Activated T-cell treated with anti-CD3 and anti-CD28 coated beads, Interleukin-2, amount 50 U/mL, for 4 hours (primary cell): ENCODE results near the gene INTS7. TPM values are rescaled to one million over a fixed set of nuclear protein-coding genes. Genes with fewer than 3 reads are reported as not detected.
"Not testable (repeated sequence)": the region's sequence is repeated elsewhere in the genome, so short reads cannot be mapped to it uniquely, and the experiment has no call there.

ENCODE experiments used
- ATAC-seq, 2 donors: fragments of 200-7000 bp; cut with Tn5 transposase; one replicate each; pipeline ENCODE4 v1.10.0; 2021
- DNase-seq: peaks from one replicate; pipeline ENCODE4 v3.0.0-alpha.2; 2020
- H3K27me3 Mint-ChIP-seq: one replicate; pipeline ENCODE4 v1.8.0; 2021; ENCODE audit warnings: low read depth, mixed read lengths
- H3K36me3 Mint-ChIP-seq: one replicate; pipeline ENCODE4 v1.8.0; 2022; ENCODE audit warnings: mixed read lengths; ENCODE audit not compliant: insufficient read depth
- H3K4me1 Mint-ChIP-seq: one replicate; pipeline ENCODE4 v1.8.0; 2021; ENCODE audit warnings: low read depth, mixed read lengths
- H3K4me3 Mint-ChIP-seq: one replicate; pipeline ENCODE4 v1.8.0; 2021; ENCODE audit warnings: mild to moderate bottlenecking, moderate library complexity, mixed read lengths
- H3K9me3 Mint-ChIP-seq: one replicate; pipeline ENCODE4 v1.8.0; 2021; ENCODE audit warnings: mixed read lengths
- total RNA-seq, 3 donors: library from RNA; stranded (reverse); gene quantifications; one replicate each; pipeline ENCODE4 v1.2.1, GENCODE V29; 2021

The INTS7 gene
- total RNA-seq, 3 donors from 2014 or later = 28.0 to 35.8 (median 29.5) TPM

- ATAC-seq (no peak), DNase-seq (no peak)
- Mint-ChIP-seq H3K4me1 (no peaks in the 10 kb centered on the region), H3K4me3 (no peak overlapping the region), H3K9me3 (no peaks in the 10 kb centered on the region), H3K36me3 (no peaks in the 10 kb centered on the region), H3K27me3 (peaks cover 8% of the 10 kb centered on the region)
Observed at GRCh38 chr1:211924256-211924655, 111.1 kb downstream of the INTS7 start.

- no peak overlapping the region for H3K4me3 Mint-ChIP-seq
- DNase-seq (no peak), ATAC-seq (no peak)
- H3K9me3 Mint-ChIP-seq = no peaks in the 10 kb centered on the region
- no peaks in the 10 kb centered on the region for H3K36me3 Mint-ChIP-seq
- peaks cover 3% of the 10 kb centered on the region for H3K27me3 Mint-ChIP-seq
- H3K4me1 Mint-ChIP-seq = no peaks in the 10 kb centered on the region
Observed at GRCh38 chr1:211923095-211923494, 112.3 kb downstream of the INTS7 start.

DNA sequence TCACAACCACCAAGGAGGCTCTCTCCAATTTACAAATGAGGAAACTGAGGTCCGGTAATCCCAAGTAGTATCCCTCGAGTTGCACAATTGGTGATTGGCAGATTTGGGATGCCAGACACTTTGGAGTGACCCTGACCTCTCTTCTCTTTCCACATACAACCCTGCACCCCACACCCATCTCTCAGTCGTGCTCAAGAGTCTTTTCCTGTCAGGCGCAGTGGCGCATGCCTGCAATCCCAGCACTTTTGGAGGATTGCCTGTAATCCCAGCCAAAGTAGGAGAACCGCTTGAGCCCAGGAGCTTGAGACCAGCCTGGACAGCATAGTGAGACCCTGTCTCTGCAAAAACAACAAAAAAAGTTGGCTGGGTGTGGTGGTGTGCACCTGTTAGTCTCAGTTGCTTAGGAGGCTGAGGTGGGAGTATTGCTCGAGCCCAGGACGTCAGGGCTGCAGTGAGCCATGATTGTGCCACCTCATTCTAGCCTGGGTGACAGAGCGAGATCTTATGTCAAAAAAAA, 113.7 kb downstream of the INTS7 start:
- Mint-ChIP-seq H3K4me3 (no peak overlapping the region), H3K9me3 (no peaks in the 10 kb centered on the region), H3K27me3 (peaks cover 3% of the 10 kb centered on the region), H3K4me1 (no peaks in the 10 kb centered on the region), H3K36me3 (no peaks in the 10 kb centered on the region)
- ATAC-seq (no peak), DNase-seq (no peak)

DNA sequence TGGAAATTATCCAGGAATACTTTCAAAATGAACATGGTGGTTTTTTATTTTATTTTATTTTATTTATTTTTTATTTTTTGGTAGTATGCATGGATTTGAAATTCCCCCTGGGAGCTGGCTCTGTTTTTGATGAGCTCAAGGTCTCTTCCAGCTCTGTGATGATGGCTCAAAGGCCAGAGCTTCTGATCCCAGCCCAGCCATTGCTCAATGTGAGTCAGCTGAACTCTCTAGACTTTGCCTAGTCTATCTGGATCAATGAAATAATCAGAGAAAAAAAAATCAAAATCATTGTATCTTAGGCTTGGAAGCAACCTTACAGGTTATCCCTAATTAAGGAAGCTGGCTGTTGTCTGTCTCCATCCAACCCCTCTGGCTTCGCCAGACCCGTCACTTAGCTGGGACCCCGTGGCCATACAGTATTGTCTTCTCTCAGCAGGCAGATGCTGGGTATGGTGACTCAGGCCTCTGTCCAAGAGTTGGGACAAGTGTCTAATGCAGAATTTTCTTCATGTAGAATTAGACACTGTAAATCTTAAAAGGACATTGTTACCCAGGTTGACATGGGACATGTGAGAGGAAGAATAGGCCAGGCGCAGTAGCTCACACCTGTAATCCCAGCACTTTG, 114.6 kb downstream of the INTS7 start:
- Mint-ChIP-seq H3K36me3 (no peaks in the 10 kb centered on the region), H3K4me3 (no peak overlapping the region), H3K4me1 (no peaks in the 10 kb centered on the region), H3K9me3 (no peaks in the 10 kb centered on the region), H3K27me3 (peaks cover 3% of the 10 kb centered on the region)
- ATAC-seq (no peak), DNase-seq (no peak)

DNA sequence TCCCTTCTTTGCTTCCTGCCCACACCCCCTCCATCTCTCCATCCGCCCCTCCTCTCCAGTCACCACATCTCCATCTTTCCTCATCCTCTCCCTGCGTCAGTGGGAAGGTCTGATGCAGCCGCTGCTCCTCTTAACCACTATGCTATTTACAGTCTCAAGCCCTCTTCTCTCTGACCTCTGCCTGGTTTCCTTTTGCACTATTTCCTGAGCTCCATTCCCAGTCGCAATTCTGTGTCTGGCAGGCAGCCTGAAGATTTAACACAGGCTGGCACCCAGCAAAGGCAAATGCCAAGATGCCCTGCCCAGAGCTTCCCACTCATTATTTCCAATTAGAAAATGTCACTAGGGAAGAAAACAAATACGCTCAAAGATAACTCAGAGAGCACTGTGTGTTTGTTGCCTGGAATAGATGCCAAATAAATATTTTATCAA, 115.2 kb downstream of the INTS7 start:
- Mint-ChIP-seq H3K4me3 (no peak overlapping the region), H3K4me1 (no peaks in the 10 kb centered on the region), H3K27me3 (peaks cover 3% of the 10 kb centered on the region), H3K9me3 (no peaks in the 10 kb centered on the region), H3K36me3 (no peaks in the 10 kb centered on the region)
- DNase-seq = no peak
- ATAC-seq = no peak

GRCh38 chr1:211918843-211919414, 116.4 kb downstream of the INTS7 start:
- no peak for DNase-seq
- no peak overlapping the region for H3K4me3 Mint-ChIP-seq
- no peak for ATAC-seq
- H3K27me3 Mint-ChIP-seq = peaks cover 3% of the 10 kb centered on the region
- H3K4me1 Mint-ChIP-seq = no peaks in the 10 kb centered on the region
- H3K36me3 Mint-ChIP-seq = no peaks in the 10 kb centered on the region
- H3K9me3 Mint-ChIP-seq = no peaks in the 10 kb centered on the region

- H3K9me3 Mint-ChIP-seq, ATAC-seq, H3K36me3 Mint-ChIP-seq, H3K4me1 Mint-ChIP-seq, H3K4me3 Mint-ChIP-seq, H3K27me3 Mint-ChIP-seq, DNase-seq: not testable (repeated sequence)
Observed at GRCh38 chr1:211916458-211916857, 118.9 kb downstream of the INTS7 start.

DNA sequence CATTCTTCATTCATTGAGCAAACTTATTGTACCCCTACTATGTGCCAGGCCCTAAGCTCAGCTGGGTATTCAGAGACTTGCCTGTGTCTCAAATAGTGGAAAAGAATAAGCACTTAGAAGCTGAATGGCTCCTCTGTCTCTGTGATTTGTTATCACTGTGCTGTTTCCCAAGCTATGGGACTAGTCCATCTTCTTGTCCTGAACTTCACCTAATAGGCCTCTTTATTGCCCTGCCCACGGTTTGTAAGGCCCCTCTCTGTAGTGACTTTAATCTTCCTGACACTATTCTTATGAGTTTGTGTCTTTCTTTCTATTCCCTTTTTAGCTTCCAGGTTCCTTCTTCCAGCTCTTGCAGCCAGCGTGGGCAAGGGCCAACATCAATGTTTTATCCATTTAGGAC, 119.4 kb downstream of the INTS7 start:
- ATAC-seq (no peak), DNase-seq (no peak)
- Mint-ChIP-seq H3K36me3 (no peaks in the 10 kb centered on the region), H3K4me1 (no peaks in the 10 kb centered on the region), H3K4me3 (no peak overlapping the region), H3K27me3 (peaks cover 7% of the 10 kb centered on the region), H3K9me3 (no peaks in the 10 kb centered on the region)

- DNase-seq (no peak), ATAC-seq (no peak)
- H3K36me3 Mint-ChIP-seq = no peaks in the 10 kb centered on the region
- H3K4me3 Mint-ChIP-seq = no peak overlapping the region
- H3K27me3 Mint-ChIP-seq = peaks cover 4% of the 10 kb centered on the region
- no peaks in the 10 kb centered on the region for H3K4me1 Mint-ChIP-seq
- no peaks in the 10 kb centered on the region for H3K9me3 Mint-ChIP-seq
Observed at GRCh38 chr1:211912844-211913432, 122.4 kb downstream of the INTS7 start.

GRCh38 chr1:211912038-211912437, 123.3 kb downstream of the INTS7 start:
- no peaks in the 10 kb centered on the region for H3K36me3 Mint-ChIP-seq
- ATAC-seq = no peak
- no peaks in the 10 kb centered on the region for H3K9me3 Mint-ChIP-seq
- DNase-seq = no peak
- H3K4me3 Mint-ChIP-seq = no peak overlapping the region
- H3K27me3 Mint-ChIP-seq = peaks cover 4% of the 10 kb centered on the region
- no peaks in the 10 kb centered on the region for H3K4me1 Mint-ChIP-seq

DNA sequence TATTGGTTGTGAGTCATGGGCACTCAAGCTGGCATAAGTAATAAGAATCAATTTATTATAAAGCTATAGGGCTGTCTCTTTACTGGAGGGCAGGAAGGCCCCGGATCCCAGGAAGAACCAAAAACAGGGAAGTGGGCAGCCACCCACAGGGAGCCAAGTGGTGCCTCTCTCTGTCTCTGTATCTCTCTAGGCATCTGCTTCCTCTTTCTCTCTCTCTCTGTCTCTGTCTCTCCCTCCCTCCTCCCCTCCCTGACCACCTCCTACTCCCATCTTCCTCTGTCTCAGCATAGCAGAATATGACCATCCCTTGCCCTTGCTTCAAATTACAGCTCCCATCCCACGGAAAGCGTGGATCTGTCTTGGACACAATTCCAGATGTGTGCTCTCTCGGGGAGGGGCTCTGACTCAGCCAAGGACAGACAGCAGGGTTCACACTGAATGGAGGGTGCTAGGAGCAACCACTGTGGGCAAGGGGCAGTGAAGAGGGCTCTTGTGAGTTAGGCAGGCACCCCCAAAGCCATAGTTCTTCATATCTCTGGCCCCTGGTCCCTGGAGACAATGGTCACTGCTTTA, 124.4 kb downstream of the INTS7 start:
- Mint-ChIP-seq H3K4me1 (no peaks in the 10 kb centered on the region), H3K27me3 (peaks cover 4% of the 10 kb centered on the region), H3K4me3 (no peak overlapping the region), H3K36me3 (no peaks in the 10 kb centered on the region), H3K9me3 (no peaks in the 10 kb centered on the region)
- DNase-seq (no peak), ATAC-seq (no peak)

DNA sequence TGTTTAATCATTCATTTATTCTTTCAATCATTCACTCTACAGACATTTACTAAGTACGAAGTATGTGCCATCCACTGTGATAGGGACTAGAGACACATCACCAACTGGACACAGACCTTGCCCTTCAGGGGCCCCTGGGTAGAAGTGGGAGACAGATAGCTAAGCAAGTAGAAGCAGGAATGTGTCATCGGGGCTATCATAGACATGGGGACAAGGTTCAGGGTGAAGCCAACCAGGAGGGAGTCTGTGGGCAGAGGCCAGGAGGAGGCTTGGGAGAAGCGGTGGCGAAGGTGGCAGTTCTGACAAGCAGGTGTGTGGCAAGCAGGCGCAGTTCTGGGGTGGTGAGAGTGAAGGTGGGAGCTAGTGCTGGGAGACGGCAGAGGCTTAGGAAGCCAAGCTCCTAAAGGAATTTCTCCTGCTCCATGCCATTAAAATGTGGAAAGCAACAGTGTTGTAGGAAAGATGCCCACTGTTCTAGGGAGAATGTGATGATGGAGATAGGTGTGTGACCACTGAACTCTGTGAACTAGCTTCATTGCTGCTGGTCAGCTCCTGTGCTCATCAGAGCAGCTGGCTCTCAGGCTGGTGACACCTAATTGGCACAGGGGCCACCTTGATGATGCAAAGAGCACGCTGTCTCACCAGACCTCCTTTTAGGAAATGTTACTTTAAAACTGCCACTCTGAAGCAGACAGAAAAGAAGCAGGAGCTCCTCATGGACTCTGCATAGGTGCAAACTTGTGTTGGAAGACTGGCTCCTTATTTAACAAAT, 125.1 kb downstream of the INTS7 start:
- Mint-ChIP-seq H3K4me3 (no peak overlapping the region), H3K36me3 (no peaks in the 10 kb centered on the region), H3K27me3 (peaks cover 4% of the 10 kb centered on the region), H3K4me1 (no peaks in the 10 kb centered on the region), H3K9me3 (no peaks in the 10 kb centered on the region)
- ATAC-seq = no peak
- DNase-seq = no peak

GRCh38 chr1:211909395-211909794, 126.0 kb downstream of the INTS7 start:
- peaks cover 4% of the 10 kb centered on the region for H3K27me3 Mint-ChIP-seq
- no peak for DNase-seq
- no peak for ATAC-seq
- H3K4me1 Mint-ChIP-seq = no peaks in the 10 kb centered on the region
- no peaks in the 10 kb centered on the region for H3K9me3 Mint-ChIP-seq
- H3K36me3 Mint-ChIP-seq = no peaks in the 10 kb centered on the region
- no peak overlapping the region for H3K4me3 Mint-ChIP-seq

DNA sequence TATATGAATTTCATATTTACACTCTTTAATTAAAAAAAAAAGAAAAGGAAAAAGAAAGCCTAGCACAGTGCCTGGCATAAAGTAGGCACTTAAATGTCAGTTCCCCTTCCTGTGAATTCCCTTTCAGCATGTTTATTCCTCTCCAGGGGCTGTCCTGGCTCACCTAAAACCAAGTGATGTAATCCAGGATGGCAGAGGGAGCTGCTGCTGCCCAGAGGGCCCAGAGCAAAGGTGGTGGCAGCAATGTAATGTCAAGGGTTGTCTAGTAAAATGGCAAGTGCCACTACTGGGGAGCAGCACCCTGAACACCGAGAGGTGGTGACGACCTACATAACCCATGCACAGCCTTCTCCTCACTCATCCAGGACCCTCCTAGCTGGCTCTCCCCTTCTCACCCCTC, 126.4 kb downstream of the INTS7 start:
- Mint-ChIP-seq H3K36me3 (no peaks in the 10 kb centered on the region), H3K4me1 (no peaks in the 10 kb centered on the region), H3K4me3 (no peak overlapping the region), H3K9me3 (no peaks in the 10 kb centered on the region), H3K27me3 (peaks cover 4% of the 10 kb centered on the region)
- DNase-seq = no peak
- ATAC-seq = no peak
